VCaP (cell line): Measurements from ENCODE around the gene TEX52.

Source experiments
- H3K27ac ChIP-seq: fragments of 450-650 bp; 2 replicates; pipeline ENCODE4 v1.5.1; 2017
- TF ChIP-seq, protein P1 (sequence below): fragments of 450-650 bp; conservative IDR thresholded peaks from 2 replicates; pipeline ENCODE4 v1.5.1; 2017; ENCODE audit warnings: mild to moderate bottlenecking, moderate library complexity

The TEX52 gene

GRCh38 chr12:2860170-2860569 is 3.3 kb upstream of the TEX52 start:
- H3K27ac ChIP-seq = no peak overlapping the region
- TF ChIP-seq, protein P1, sequence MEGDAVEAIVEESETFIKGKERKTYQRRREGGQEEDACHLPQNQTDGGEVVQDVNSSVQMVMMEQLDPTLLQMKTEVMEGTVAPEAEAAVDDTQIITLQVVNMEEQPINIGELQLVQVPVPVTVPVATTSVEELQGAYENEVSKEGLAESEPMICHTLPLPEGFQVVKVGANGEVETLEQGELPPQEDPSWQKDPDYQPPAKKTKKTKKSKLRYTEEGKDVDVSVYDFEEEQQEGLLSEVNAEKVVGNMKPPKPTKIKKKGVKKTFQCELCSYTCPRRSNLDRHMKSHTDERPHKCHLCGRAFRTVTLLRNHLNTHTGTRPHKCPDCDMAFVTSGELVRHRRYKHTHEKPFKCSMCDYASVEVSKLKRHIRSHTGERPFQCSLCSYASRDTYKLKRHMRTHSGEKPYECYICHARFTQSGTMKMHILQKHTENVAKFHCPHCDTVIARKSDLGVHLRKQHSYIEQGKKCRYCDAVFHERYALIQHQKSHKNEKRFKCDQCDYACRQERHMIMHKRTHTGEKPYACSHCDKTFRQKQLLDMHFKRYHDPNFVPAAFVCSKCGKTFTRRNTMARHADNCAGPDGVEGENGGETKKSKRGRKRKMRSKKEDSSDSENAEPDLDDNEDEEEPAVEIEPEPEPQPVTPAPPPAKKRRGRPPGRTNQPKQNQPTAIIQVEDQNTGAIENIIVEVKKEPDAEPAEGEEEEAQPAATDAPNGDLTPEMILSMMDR = no peak

DNA sequence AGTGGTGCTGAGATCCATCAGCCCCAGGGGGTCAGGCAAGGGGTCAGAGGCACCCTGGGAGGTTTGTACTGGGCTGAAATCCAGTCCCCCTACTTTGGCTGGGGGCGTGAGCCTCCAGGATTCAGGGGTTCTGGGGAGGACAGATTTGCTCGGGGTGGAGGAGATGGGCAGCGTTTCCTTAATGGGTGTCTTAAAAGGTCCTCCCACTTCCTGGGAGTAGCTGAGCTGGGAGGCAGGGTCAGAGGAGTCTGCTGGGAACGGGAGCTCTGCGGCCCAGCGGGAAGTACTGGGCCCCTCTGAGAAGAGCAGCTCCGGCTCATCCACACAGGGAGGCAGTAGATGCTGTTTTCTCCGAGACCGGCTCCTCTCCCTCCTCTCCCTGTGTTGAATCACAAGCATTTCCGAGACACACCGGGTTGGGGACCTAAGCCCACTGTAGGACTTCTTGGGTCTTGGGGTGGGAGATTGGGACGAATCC is 2.1 kb upstream of the TEX52 start:
- H3K27ac ChIP-seq = no peak overlapping the region

GRCh38 chr12:2858334-2858733 is 1.5 kb upstream of the TEX52 start:
- TF ChIP-seq, protein P1 = no peak
- H3K27ac ChIP-seq = no peak overlapping the region

More for the DNA sequence above, 2.1 kb upstream of the TEX52 start:
- TF ChIP-seq, protein P1 = no peak

GRCh38 chr12:2857576-2857975 is 737 bp upstream of the TEX52 start:
- TF ChIP-seq, protein P1 = no peak
- H3K27ac ChIP-seq = no peak overlapping the region

- H3K27ac ChIP-seq = no peak overlapping the region
- TF ChIP-seq, protein P1 = no peak
These were observed 788 bp downstream of the TEX52 start for GRCh38 chr12:2856051-2856450.

GRCh38 chr12:2855546-2855945 is 1.3 kb downstream of the TEX52 start:
- TF ChIP-seq, protein P1 = no peak
- H3K27ac ChIP-seq = no peak overlapping the region

GRCh38 chr12:2854669-2855453 is 2.0 kb downstream of the TEX52 start:
- H3K27ac ChIP-seq = no peak overlapping the region
- TF ChIP-seq, protein P1 = no peak
